ENCODE results near the gene PPP2R3B. TPM values are rescaled to one million over a fixed set of nuclear protein-coding genes. Genes with fewer than 3 reads are reported as not detected.

The PPP2R3B gene
- total RNA-seq, 1 experiment from 2014 or later, result 21.5 TPM

DNA sequence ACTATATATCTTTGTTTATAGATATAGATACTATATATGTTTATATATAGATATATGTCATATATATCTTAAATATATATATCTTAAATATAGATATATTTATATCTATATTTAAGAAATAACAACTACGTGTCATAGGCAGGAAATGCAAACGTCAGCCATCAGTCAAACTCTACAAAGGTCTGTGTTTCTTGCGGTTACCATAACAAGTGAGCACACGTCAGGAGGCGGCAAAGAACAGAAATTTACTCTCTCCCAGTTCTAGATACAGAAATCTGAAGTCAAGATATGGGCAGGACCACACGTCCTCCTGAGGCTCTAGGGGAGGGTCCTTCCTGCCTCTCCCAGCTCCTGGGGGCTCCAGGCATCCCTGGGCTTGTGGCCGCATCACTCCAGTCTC is 99.0 kb downstream of the PPP2R3B start:
- H3K27me3 ChIP-seq, result no peaks in the 10 kb centered on the region
- H3K36me3 ChIP-seq, result peaks cover 6% of the 10 kb centered on the region
- no peak overlapping the region for H3K4me3 ChIP-seq
- no peaks in the 10 kb centered on the region for H3K9me3 ChIP-seq
- no peak for DNase-seq

DNA sequence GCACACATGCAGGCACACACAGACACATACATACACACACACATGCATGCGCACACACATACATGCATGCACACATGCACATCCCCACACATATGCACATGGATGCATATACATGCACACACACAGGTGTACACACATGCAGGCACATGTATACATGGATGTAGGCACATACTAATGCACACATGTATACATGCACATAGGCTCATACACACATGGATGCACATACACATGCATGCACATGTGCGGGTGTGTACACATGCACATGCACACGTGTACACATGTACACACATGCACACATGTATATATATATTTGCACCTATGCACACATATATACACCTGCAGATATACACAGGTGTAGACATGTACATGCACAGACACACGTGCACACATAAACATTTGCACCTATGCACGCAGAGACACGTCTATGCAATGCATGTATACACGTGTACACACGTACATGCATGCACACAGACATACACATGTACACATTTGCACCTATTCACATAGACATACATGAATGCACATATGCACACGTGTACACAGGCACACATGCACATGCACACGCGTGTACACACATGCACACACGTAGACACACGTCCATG is 101.5 kb downstream of the PPP2R3B start:
- no peak overlapping the region for H3K4me3 ChIP-seq
- no peaks in the 10 kb centered on the region for H3K27me3 ChIP-seq
- DNase-seq, result no peak

More for the DNA sequence above, 101.5 kb downstream of the PPP2R3B start:
- peaks cover 6% of the 10 kb centered on the region; the same call in 1 of the 2 replicates for H3K36me3 ChIP-seq
- H3K9me3 ChIP-seq, result no peaks in the 10 kb centered on the region

Other genes with a start within 250 kb of the PPP2R3B start
- 8.4 and 13.0 TPM in 2 replicates for gene PLCXD1, start 105.5 kb downstream of the PPP2R3B start, total RNA-seq (2014; rRNA removed; shearing (Covaris generic); ENCODE audit: low replicate concordance)
- 64.5 and 79.5 TPM in 2 replicates for gene GTPBP6, start 68.1 kb downstream of the PPP2R3B start, total RNA-seq (2014; rRNA removed; shearing (Covaris generic); ENCODE audit: low replicate concordance)
- gene SHOX, start 243.9 kb upstream of the PPP2R3B start, total RNA-seq (2014; rRNA removed; shearing (Covaris generic); ENCODE audit: low replicate concordance), result not detected in 2 replicates